ENCODE data around the gene TGFB1.

TGFB1 gene

GRCh38 chr19:41344162-41344561 is 9.6 kb downstream of the TGFB1 start:
- DNase-seq (ENCODE audit: low read depth): no peak
- no peak for TF ChIP-seq CTCF (IDR thresholded peaks at IDR 0.05; ENCODE audit: control insufficient read depth, insufficient read depth, low read depth, low read length, missing control alignments)
- no peak overlapping the region for H3K4me3 ChIP-seq (ENCODE audit: control insufficient read depth, low read depth, low read length)

- no peak for DNase-seq (ENCODE audit: low read depth)
- no peak for TF ChIP-seq CTCF (IDR thresholded peaks at IDR 0.05; ENCODE audit: control insufficient read depth, insufficient read depth, low read depth, low read length, missing control alignments)
- no peak overlapping the region for H3K4me3 ChIP-seq (ENCODE audit: control insufficient read depth, low read depth, low read length)
Measured at GRCh38 chr19:41341669-41342490, 11.8 kb downstream of the TGFB1 start.

- H3K4me3 ChIP-seq (ENCODE audit: control insufficient read depth, low read depth, low read length): no peak overlapping the region
- no peak for TF ChIP-seq CTCF (IDR thresholded peaks at IDR 0.05; ENCODE audit: control insufficient read depth, insufficient read depth, low read depth, low read length, missing control alignments)
- DNase-seq (ENCODE audit: low read depth): no peak
Measured at GRCh38 chr19:41339936-41340335, 13.8 kb downstream of the TGFB1 start.

GRCh38 chr19:41335467-41335866 is 18.3 kb downstream of the TGFB1 start:
- TF ChIP-seq CTCF (IDR thresholded peaks at IDR 0.05; ENCODE audit: control insufficient read depth, insufficient read depth, low read depth, low read length, missing control alignments): no peak
- no peak overlapping the region for H3K4me3 ChIP-seq (ENCODE audit: control insufficient read depth, low read depth, low read length)
- no peak for DNase-seq (ENCODE audit: low read depth)

GRCh38 chr19:41334793-41335192 is 18.9 kb downstream of the TGFB1 start:
- no peak for TF ChIP-seq CTCF (IDR thresholded peaks at IDR 0.05; ENCODE audit: control insufficient read depth, insufficient read depth, low read depth, low read length, missing control alignments)
- no peak for DNase-seq (ENCODE audit: low read depth)
- H3K4me3 ChIP-seq (ENCODE audit: control insufficient read depth, low read depth, low read length): no peak overlapping the region

- DNase-seq (ENCODE audit: low read depth): no peak
- no peak overlapping the region for H3K4me3 ChIP-seq (ENCODE audit: control insufficient read depth, low read depth, low read length)
- no peak for TF ChIP-seq CTCF (IDR thresholded peaks at IDR 0.05; ENCODE audit: control insufficient read depth, insufficient read depth, low read depth, low read length, missing control alignments)
Measured at GRCh38 chr19:41332468-41332867, 21.3 kb downstream of the TGFB1 start.

Data from AG09309 (cell line).